Measurements from ENCODE around the gene UBAP1.
"Not testable (repeated sequence)": the region's sequence is repeated elsewhere in the genome, so short reads cannot be mapped to it uniquely, and the experiment has no call there.

The UBAP1 gene

GRCh38 chr9:34138644-34139043 lies 40.2 kb upstream of the UBAP1 start:
- not testable (repeated sequence) for H3K23ac ChIP-seq (ENCODE audit: low read length in 2 of 2); H3K4me3 ChIP-seq (ENCODE audit: insufficient read depth in 1 of 2, low read depth in 1 of 2, low read length in 2 of 2); H2BK5ac ChIP-seq (ENCODE audit: low read depth, low read length, poor library complexity, severe bottlenecking); H3K4me2 ChIP-seq (ENCODE audit: low read length, poor library complexity, severe bottlenecking); H4K8ac ChIP-seq (ENCODE audit: low read length); H2AFZ ChIP-seq (ENCODE audit: low read depth, low read length); H3K4me1 ChIP-seq (ENCODE audit: control insufficient read depth, insufficient read depth, low read depth, low read length); H3K27ac ChIP-seq (ENCODE audit: low read length, poor library complexity, severe bottlenecking); H3K4ac ChIP-seq (ENCODE audit: low read depth in 1 of 2, low read length in 2 of 2); H2BK15ac ChIP-seq (ENCODE audit: low read depth, poor library complexity, severe bottlenecking); H3K79me1 ChIP-seq (replicated peaks; ENCODE audit: low read length, poor library complexity, severe bottlenecking); H3K9me3 ChIP-seq (ENCODE audit: control insufficient read depth, low read length); H4K91ac ChIP-seq (ENCODE audit: low read length); H2AK5ac ChIP-seq (ENCODE audit: low read length, severe bottlenecking); H3K36me3 ChIP-seq (ENCODE audit: control insufficient read depth in 1 of 2, insufficient read depth in 2 of 2, low read depth in 1 of 2, low read length in 2 of 2); H2BK12ac ChIP-seq (ENCODE audit: low read length in 2 of 2); H3K9ac ChIP-seq (ENCODE audit: low read length); DNase-seq; H3K14ac ChIP-seq (ENCODE audit: low read length in 2 of 2); H3K27me3 ChIP-seq (ENCODE audit: control insufficient read depth in 1 of 2, insufficient read depth in 1 of 2, low read length in 2 of 2); H2BK120ac ChIP-seq (ENCODE audit: low read depth, low read length); H3K18ac ChIP-seq (ENCODE audit: low read depth in 1 of 2, low read length in 2 of 2)
- no CpG with 5 or more reads among the region's 1 CpG for WGBS

- Histone ChIP-seq H3K27me3 (ENCODE audit: control insufficient read depth in 1 of 2, insufficient read depth in 1 of 2, low read length in 2 of 2) (no peaks in the 10 kb centered on the region), H3K4me3 (ENCODE audit: insufficient read depth in 1 of 2, low read depth in 1 of 2, low read length in 2 of 2) (no peak overlapping the region), H2BK120ac (ENCODE audit: low read depth, low read length) (no peak overlapping the region)
Measured at GRCh38 chr9:34139477-34140146, 39.2 kb upstream of the UBAP1 start.

GRCh38 chr9:34140853-34141252 lies 38.0 kb upstream of the UBAP1 start:
- no peaks in the 10 kb centered on the region for H3K36me3 ChIP-seq (ENCODE audit: control insufficient read depth in 1 of 2, insufficient read depth in 2 of 2, low read depth in 1 of 2, low read length in 2 of 2)
- no peak for DNase-seq

More at GRCh38 chr9:34139477-34140146, 39.2 kb upstream of the UBAP1 start:
- Histone ChIP-seq H3K9ac (ENCODE audit: low read length) (no peak overlapping the region), H2BK5ac (ENCODE audit: low read depth, low read length, poor library complexity, severe bottlenecking) (no peak overlapping the region), H3K79me1 (replicated peaks; ENCODE audit: low read length, poor library complexity, severe bottlenecking) (no peaks in the 10 kb centered on the region), H3K27ac (ENCODE audit: low read length, poor library complexity, severe bottlenecking) (no peak overlapping the region), H3K18ac (ENCODE audit: low read depth in 1 of 2, low read length in 2 of 2) (no peak overlapping the region), H3K4ac (ENCODE audit: low read depth in 1 of 2, low read length in 2 of 2) (no peak overlapping the region), H2BK15ac (ENCODE audit: low read depth, poor library complexity, severe bottlenecking) (no peak overlapping the region), H4K8ac (ENCODE audit: low read length) (no peak overlapping the region), H2AFZ (ENCODE audit: low read depth, low read length) (no peak overlapping the region), H2AK5ac (ENCODE audit: low read length, severe bottlenecking) (no peak overlapping the region), H3K4me2 (ENCODE audit: low read length, poor library complexity, severe bottlenecking) (no peak overlapping the region), H3K9me3 (ENCODE audit: control insufficient read depth, low read length) (no peaks in the 10 kb centered on the region), H3K36me3 (ENCODE audit: control insufficient read depth in 1 of 2, insufficient read depth in 2 of 2, low read depth in 1 of 2, low read length in 2 of 2) (no peaks in the 10 kb centered on the region), H3K14ac (ENCODE audit: low read length in 2 of 2) (no peak overlapping the region), H3K23ac (ENCODE audit: low read length in 2 of 2) (no peak overlapping the region), H3K4me1 (ENCODE audit: control insufficient read depth, insufficient read depth, low read depth, low read length) (no peaks in the 10 kb centered on the region), H4K91ac (ENCODE audit: low read length) (no peak overlapping the region), H2BK12ac (ENCODE audit: low read length in 2 of 2) (no peak overlapping the region)
- WGBS = 92% methylated on average over 4 of the region's 5 CpGs
- DNase-seq = peak; percentile 84

GRCh38 chr9:34143116-34143515 lies 35.7 kb upstream of the UBAP1 start:
- no peak for DNase-seq
- H3K4me2 ChIP-seq (ENCODE audit: low read length, poor library complexity, severe bottlenecking) = no peak overlapping the region
- H3K9me3 ChIP-seq (ENCODE audit: control insufficient read depth, low read length) = no peaks in the 10 kb centered on the region
- H2BK15ac ChIP-seq (ENCODE audit: low read depth, poor library complexity, severe bottlenecking) = no peak overlapping the region
- H3K18ac ChIP-seq (ENCODE audit: low read depth in 1 of 2, low read length in 2 of 2) = no peak overlapping the region
- H2BK12ac ChIP-seq (ENCODE audit: low read length in 2 of 2) = no peak overlapping the region
- H3K23ac ChIP-seq (ENCODE audit: low read length in 2 of 2) = no peak overlapping the region
- no peaks in the 10 kb centered on the region for H3K36me3 ChIP-seq (ENCODE audit: control insufficient read depth in 1 of 2, insufficient read depth in 2 of 2, low read depth in 1 of 2, low read length in 2 of 2)
- H3K4me3 ChIP-seq (ENCODE audit: insufficient read depth in 1 of 2, low read depth in 1 of 2, low read length in 2 of 2) = no peak overlapping the region
- no peak overlapping the region for H2AFZ ChIP-seq (ENCODE audit: low read depth, low read length)
- H2BK5ac ChIP-seq (ENCODE audit: low read depth, low read length, poor library complexity, severe bottlenecking) = no peak overlapping the region
- H4K8ac ChIP-seq (ENCODE audit: low read length) = no peak overlapping the region
- H3K4me1 ChIP-seq (ENCODE audit: control insufficient read depth, insufficient read depth, low read depth, low read length) = no peaks in the 10 kb centered on the region
- H2AK5ac ChIP-seq (ENCODE audit: low read length, severe bottlenecking) = no peak overlapping the region
- no peaks in the 10 kb centered on the region for H3K27me3 ChIP-seq (ENCODE audit: control insufficient read depth in 1 of 2, insufficient read depth in 1 of 2, low read length in 2 of 2)
- H3K4ac ChIP-seq (ENCODE audit: low read depth in 1 of 2, low read length in 2 of 2) = no peak overlapping the region
- H2BK120ac ChIP-seq (ENCODE audit: low read depth, low read length) = no peak overlapping the region
- H3K79me1 ChIP-seq (replicated peaks; ENCODE audit: low read length, poor library complexity, severe bottlenecking) = no peaks in the 10 kb centered on the region
- H3K14ac ChIP-seq (ENCODE audit: low read length in 2 of 2) = no peak overlapping the region
- H3K27ac ChIP-seq (ENCODE audit: low read length, poor library complexity, severe bottlenecking) = no peak overlapping the region
- no peak overlapping the region for H3K9ac ChIP-seq (ENCODE audit: low read length)
- WGBS = no CpG with 5 or more reads among the region's 2 CpGs
- H4K91ac ChIP-seq (ENCODE audit: low read length) = no peak overlapping the region

More at GRCh38 chr9:34140853-34141252, 38.0 kb upstream of the UBAP1 start:
- WGBS = 83% methylated on average over 1 of the region's 2 CpGs
- Histone ChIP-seq H2BK5ac (ENCODE audit: low read depth, low read length, poor library complexity, severe bottlenecking) (no peak overlapping the region), H3K18ac (ENCODE audit: low read depth in 1 of 2, low read length in 2 of 2) (no peak overlapping the region), H3K4ac (ENCODE audit: low read depth in 1 of 2, low read length in 2 of 2) (no peak overlapping the region), H3K9me3 (ENCODE audit: control insufficient read depth, low read length) (no peaks in the 10 kb centered on the region), H2BK120ac (ENCODE audit: low read depth, low read length) (no peak overlapping the region), H4K91ac (ENCODE audit: low read length) (no peak overlapping the region), H2BK12ac (ENCODE audit: low read length in 2 of 2) (no peak overlapping the region), H3K27me3 (ENCODE audit: control insufficient read depth in 1 of 2, insufficient read depth in 1 of 2, low read length in 2 of 2) (no peaks in the 10 kb centered on the region), H3K4me1 (ENCODE audit: control insufficient read depth, insufficient read depth, low read depth, low read length) (no peaks in the 10 kb centered on the region), H3K27ac (ENCODE audit: low read length, poor library complexity, severe bottlenecking) (no peak overlapping the region), H3K14ac (ENCODE audit: low read length in 2 of 2) (no peak overlapping the region), H4K8ac (ENCODE audit: low read length) (no peak overlapping the region), H2AK5ac (ENCODE audit: low read length, severe bottlenecking) (no peak overlapping the region), H3K23ac (ENCODE audit: low read length in 2 of 2) (no peak overlapping the region), H3K4me3 (ENCODE audit: insufficient read depth in 1 of 2, low read depth in 1 of 2, low read length in 2 of 2) (no peak overlapping the region), H2BK15ac (ENCODE audit: low read depth, poor library complexity, severe bottlenecking) (no peak overlapping the region), H3K4me2 (ENCODE audit: low read length, poor library complexity, severe bottlenecking) (no peak overlapping the region), H3K79me1 (replicated peaks; ENCODE audit: low read length, poor library complexity, severe bottlenecking) (no peaks in the 10 kb centered on the region), H2AFZ (ENCODE audit: low read depth, low read length) (no peak overlapping the region), H3K9ac (ENCODE audit: low read length) (no peak overlapping the region)
